ENCODE data around the gene SYNPO2. TPM values are rescaled to one million over a fixed set of nuclear protein-coding genes. Genes with fewer than 3 reads are reported as not detected.

Gene SYNPO2
- 0.12 and 0.26 TPM in 2 replicates for total RNA-seq

DNA sequence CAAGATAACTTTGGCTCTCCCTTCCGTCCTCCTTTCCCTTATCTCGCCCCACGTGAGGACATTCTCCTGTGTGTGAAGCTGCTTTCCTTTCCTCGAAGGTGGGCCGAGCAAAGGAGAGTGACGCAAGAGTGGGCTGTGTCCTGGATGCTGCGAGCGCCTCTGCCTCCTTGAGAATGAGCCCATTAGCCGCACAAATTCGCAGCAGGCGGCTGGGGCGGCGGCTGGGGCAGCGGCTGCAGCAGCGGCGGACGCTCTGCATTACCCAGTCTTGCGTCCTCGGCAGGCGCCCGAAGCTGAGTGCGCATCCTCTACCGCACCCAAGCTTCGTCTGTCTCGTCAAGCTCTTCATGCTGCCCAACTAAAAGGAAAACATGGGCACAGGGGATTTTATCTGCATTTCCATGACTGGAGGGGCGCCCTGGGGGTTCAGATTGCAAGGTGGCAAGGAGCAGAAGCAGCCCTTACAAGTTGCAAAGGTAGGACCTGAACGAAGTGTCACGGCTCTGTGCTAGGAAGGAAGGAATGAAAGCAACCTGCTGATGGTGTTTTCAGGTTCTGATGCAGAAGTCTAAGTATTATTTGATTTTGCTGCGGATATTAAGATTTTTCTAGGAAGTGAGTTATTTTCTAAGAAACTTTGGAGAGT lies at the start of gene SYNPO2:
Gene SYNPO2, plus strand, starts transcription at position 189 of the 646 bp plus-strand sequence. Its CDS starts 183 bp downstream, at position 372.
- Mint-ChIP-seq H3K27ac (no peak within 1 kb of the TSS), H3K36me3 (ENCODE audit: low read depth) (peaks cover 2% of the 10 kb centered on the region), H3K4me1 (ENCODE audit: low read depth) (peaks cover 21% of the 10 kb centered on the region), H3K27me3 (ENCODE audit: insufficient read depth) (peaks cover 39% of the 10 kb centered on the region), H3K4me3 (peak within 1 kb of the TSS; percentile 83), H3K9me3 (no peaks in the 10 kb centered on the region)
- intact Hi-C loops (cut with micrococcal nuclease) = no loop called here
- DNase-seq (ENCODE audit: low spot score) = peak; percentile 21

DNA sequence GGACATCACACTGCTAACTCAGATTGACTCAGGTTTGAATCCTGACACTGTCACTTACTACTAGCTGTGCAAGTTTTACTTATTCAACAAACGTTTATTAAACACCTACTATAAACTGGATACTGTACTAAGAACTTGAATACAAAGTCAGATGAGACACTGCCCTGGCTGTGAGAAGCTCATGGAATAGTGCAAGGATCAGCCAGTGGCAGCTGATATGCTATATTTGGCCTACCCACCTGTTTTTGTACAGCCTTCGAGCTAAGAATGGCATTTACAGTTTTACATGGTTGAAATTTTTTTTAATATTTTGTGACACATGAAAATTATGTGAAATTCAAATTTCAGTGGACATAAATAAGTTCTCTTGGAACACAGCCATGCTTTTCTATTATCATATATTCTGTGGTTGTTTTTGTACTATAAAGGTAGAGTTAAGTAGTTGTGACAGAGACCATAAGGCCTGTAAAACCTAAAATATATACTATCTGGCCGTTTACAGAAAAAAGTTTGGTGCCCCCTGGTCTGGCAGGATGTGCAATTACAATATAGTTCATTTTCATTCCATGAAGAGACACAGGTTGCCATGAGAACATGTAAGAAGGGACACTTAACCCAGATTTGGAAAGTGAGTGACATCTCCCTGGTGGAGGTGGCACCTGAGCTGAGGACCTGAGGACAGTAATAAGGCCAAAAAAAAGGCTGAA lies 49.3 kb upstream of the SYNPO2 start:
- H3K27me3 Mint-ChIP-seq (ENCODE audit: insufficient read depth) = no peaks in the 10 kb centered on the region
- H3K4me3 Mint-ChIP-seq = no peak overlapping the region
- H3K36me3 Mint-ChIP-seq (ENCODE audit: low read depth) = peaks cover 3% of the 10 kb centered on the region
- DNase-seq (ENCODE audit: low spot score) = no peak
- intact Hi-C loops (cut with micrococcal nuclease) = loop anchor here (5.0 kb wide), 2 partner anchors 463 to 613 kb away; a partner anchor contains a TSS
- H3K9me3 Mint-ChIP-seq = no peaks in the 10 kb centered on the region
- H3K4me1 Mint-ChIP-seq (ENCODE audit: low read depth) = peaks cover 16% of the 10 kb centered on the region
- no peak overlapping the region for H3K27ac Mint-ChIP-seq

- no peaks in the 10 kb centered on the region for H3K36me3 Mint-ChIP-seq (ENCODE audit: low read depth)
- DNase-seq (ENCODE audit: low spot score) = no peak
- H3K4me1 Mint-ChIP-seq (ENCODE audit: low read depth) = no peaks in the 10 kb centered on the region
- H3K9me3 Mint-ChIP-seq = no peaks in the 10 kb centered on the region
- no peak overlapping the region for H3K27ac Mint-ChIP-seq
- no peak overlapping the region for H3K4me3 Mint-ChIP-seq
- H3K27me3 Mint-ChIP-seq (ENCODE audit: insufficient read depth) = peaks cover 3% of the 10 kb centered on the region
- intact Hi-C loops (cut with micrococcal nuclease) = no loop called here
Measured at GRCh38 chr4:118842055-118842454, 46.6 kb upstream of the SYNPO2 start.

DNA sequence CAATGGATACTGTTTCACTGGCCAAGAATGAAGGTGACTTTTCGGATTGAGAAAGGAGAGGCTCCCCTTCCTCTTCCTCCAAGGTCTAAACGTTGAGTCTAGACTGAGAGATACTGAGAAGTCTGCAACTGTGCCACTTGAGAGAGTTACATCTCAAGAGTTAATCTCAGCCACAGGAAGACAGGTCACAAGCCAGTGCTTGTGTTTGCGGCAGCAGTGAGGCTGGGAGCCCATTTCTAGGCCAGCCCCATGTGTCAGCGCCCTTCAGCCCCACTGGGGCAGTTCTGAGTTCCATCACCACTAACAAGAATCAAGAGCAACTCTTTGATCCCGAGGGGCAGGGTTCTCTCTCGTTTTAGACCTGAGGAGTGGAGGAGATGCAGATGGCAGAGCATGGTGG lies 45.4 kb upstream of the SYNPO2 start:
- peaks cover 5% of the 10 kb centered on the region for H3K27me3 Mint-ChIP-seq (ENCODE audit: insufficient read depth)
- peaks cover 1% of the 10 kb centered on the region for H3K36me3 Mint-ChIP-seq (ENCODE audit: low read depth)
- H3K9me3 Mint-ChIP-seq = no peaks in the 10 kb centered on the region
- DNase-seq (ENCODE audit: low spot score) = no peak
- no peak overlapping the region for H3K4me3 Mint-ChIP-seq
- H3K4me1 Mint-ChIP-seq (ENCODE audit: low read depth) = no peaks in the 10 kb centered on the region
- H3K27ac Mint-ChIP-seq = no peak overlapping the region
- intact Hi-C loops (cut with micrococcal nuclease) = no loop called here

GRCh38 chr4:118845552-118846050 lies 43.1 kb upstream of the SYNPO2 start:
- H3K36me3 Mint-ChIP-seq (ENCODE audit: low read depth) = peaks cover 7% of the 10 kb centered on the region
- no peak overlapping the region for H3K4me3 Mint-ChIP-seq
- no peak for DNase-seq (ENCODE audit: low spot score)
- H3K27me3 Mint-ChIP-seq (ENCODE audit: insufficient read depth) = peaks cover 5% of the 10 kb centered on the region
- intact Hi-C loops (cut with micrococcal nuclease) = no loop called here
- H3K9me3 Mint-ChIP-seq = no peaks in the 10 kb centered on the region
- H3K27ac Mint-ChIP-seq = no peak overlapping the region
- H3K4me1 Mint-ChIP-seq (ENCODE audit: low read depth) = peaks cover 9% of the 10 kb centered on the region

DNA sequence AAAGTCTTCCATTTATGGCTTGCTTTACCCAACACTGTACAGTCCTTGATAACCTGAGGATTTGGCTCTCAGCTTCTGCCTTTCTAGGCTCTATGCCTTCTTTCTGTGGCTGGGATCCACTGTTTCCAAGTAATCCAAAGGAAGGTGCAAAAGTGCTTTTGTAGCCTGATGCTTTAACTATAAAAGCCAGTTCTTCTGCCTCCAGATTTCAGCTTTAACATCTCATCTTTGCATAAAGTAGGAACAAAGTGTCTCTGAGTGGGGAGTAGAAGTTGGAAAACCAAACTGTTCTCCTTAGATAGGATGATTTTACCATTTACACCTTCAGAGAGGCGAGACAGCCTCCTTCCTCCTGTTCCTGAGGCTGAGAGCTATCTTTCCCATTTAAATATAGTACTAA lies 41.7 kb upstream of the SYNPO2 start:
- no peak overlapping the region for H3K27ac Mint-ChIP-seq
- H3K4me3 Mint-ChIP-seq = no peak overlapping the region
- H3K27me3 Mint-ChIP-seq (ENCODE audit: insufficient read depth) = peaks cover 5% of the 10 kb centered on the region
- H3K36me3 Mint-ChIP-seq (ENCODE audit: low read depth) = peaks cover 8% of the 10 kb centered on the region
- DNase-seq (ENCODE audit: low spot score) = no peak
- H3K4me1 Mint-ChIP-seq (ENCODE audit: low read depth) = peaks cover 18% of the 10 kb centered on the region
- no peaks in the 10 kb centered on the region for H3K9me3 Mint-ChIP-seq
- intact Hi-C loops (cut with micrococcal nuclease) = no loop called here

DNA sequence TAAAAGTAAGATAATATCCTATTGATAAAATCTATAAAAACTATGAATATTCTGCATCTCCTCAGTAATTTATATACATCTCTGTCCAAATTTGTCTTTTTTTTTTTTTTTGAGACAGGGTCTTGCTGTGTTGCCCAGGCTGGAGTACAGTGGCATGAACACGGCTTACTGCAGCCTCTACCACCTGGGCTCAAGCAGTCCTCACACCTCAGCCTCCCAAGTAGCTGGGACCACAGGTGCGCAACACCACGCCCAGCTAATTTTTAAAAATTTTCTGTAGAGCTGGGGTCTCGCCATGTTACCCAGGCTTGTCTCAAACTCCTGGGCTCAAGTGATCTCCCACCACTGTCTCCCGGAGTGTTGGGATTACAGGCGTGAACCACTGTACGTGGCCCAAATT lies 40.4 kb upstream of the SYNPO2 start:
- Mint-ChIP-seq H3K27ac (no peak overlapping the region), H3K36me3 (ENCODE audit: low read depth) (peaks cover 13% of the 10 kb centered on the region), H3K27me3 (ENCODE audit: insufficient read depth) (peaks cover 5% of the 10 kb centered on the region), H3K4me1 (ENCODE audit: low read depth) (peaks cover 27% of the 10 kb centered on the region), H3K9me3 (no peaks in the 10 kb centered on the region), H3K4me3 (no peak overlapping the region)
- DNase-seq (ENCODE audit: low spot score) = no peak
- intact Hi-C loops (cut with micrococcal nuclease) = no loop called here

DNA sequence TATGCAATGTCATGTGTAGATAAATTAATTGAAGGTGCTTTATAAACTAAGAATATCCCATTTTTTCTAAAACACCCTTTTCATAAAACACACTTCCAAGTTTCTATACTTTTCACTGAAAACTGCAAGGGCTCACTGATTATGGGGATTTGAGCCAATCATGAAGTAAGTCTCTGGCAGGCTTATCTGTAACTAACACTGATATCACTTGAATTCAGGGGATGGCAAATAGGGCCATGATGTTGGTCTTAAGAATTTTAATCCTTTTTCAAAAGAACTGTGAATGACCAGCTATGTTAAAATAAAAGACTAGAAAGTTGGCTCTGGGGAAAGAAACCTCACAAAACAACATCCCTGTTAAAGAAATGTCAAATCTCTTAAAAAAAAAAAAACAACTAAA lies 39.8 kb upstream of the SYNPO2 start:
- Mint-ChIP-seq H3K4me1 (ENCODE audit: low read depth) (peaks cover 31% of the 10 kb centered on the region), H3K4me3 (no peak overlapping the region), H3K27me3 (ENCODE audit: insufficient read depth) (peaks cover 5% of the 10 kb centered on the region), H3K9me3 (no peaks in the 10 kb centered on the region), H3K27ac (no peak overlapping the region), H3K36me3 (ENCODE audit: low read depth) (peaks cover 16% of the 10 kb centered on the region)
- no peak for DNase-seq (ENCODE audit: low spot score)
- intact Hi-C loops (cut with micrococcal nuclease) = no loop called here

GRCh38 chr4:118849867-118850487 lies 38.7 kb upstream of the SYNPO2 start:
- Mint-ChIP-seq H3K36me3 (ENCODE audit: low read depth) (peaks cover 16% of the 10 kb centered on the region), H3K4me1 (ENCODE audit: low read depth) (peaks cover 31% of the 10 kb centered on the region), H3K4me3 (peak overlapping the region; percentile 96), H3K27ac (peak overlapping the region; percentile 92), H3K27me3 (ENCODE audit: insufficient read depth) (peaks cover 5% of the 10 kb centered on the region), H3K9me3 (no peaks in the 10 kb centered on the region)
- intact Hi-C loops (cut with micrococcal nuclease) = loop anchor here (1.0 kb wide), 1 partner anchor 14 kb away; the partner anchor contains the start of gene SEC24D
- DNase-seq (ENCODE audit: low spot score) = no peak

DNA sequence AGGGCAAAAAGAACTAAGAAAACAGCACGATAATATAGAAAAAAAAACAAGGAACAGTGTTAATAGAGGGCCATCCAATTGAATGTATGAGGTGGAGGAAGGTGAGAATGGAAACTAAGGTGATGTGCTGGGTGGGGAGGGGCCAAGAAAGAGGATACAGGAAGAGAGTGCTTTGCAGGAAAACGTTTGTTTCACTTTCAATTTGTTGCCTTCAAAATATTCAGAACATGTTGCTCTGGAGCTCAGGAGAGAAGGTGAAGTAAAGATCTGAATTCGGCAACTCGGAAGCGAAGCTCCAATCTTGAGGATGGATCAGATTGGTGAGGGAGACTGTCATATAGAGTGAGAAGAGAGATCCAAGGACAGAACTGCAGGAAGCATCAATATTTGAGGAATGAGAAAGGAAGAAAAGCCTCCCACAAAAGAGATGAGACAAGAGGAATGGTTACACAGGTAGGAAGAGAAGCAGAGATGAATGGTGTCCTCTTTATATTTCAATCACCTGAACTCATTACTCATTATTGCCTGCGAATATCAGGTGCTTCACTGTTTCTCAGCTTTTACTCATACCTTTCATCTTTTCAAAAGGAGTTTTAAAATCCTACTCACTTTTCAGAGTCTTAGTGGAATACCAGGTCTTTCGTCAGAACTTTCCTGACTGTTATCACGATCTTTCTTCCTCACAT lies 38.0 kb upstream of the SYNPO2 start:
- H3K9me3 Mint-ChIP-seq = no peaks in the 10 kb centered on the region
- peaks cover 16% of the 10 kb centered on the region for H3K36me3 Mint-ChIP-seq (ENCODE audit: low read depth)
- H3K4me3 Mint-ChIP-seq = peak overlapping the region; percentile 96
- H3K27me3 Mint-ChIP-seq (ENCODE audit: insufficient read depth) = peaks cover 5% of the 10 kb centered on the region
- DNase-seq (ENCODE audit: low spot score) = peak; percentile 41
- peaks cover 31% of the 10 kb centered on the region for H3K4me1 Mint-ChIP-seq (ENCODE audit: low read depth)
- intact Hi-C loops (cut with micrococcal nuclease) = loop anchor here (1.0 kb wide), 1 partner anchor 14 kb away; the partner anchor contains the start of gene SEC24D
- H3K27ac Mint-ChIP-seq = peak overlapping the region; percentile 92

- intact Hi-C loops (cut with micrococcal nuclease) = no loop called here
- H3K27ac Mint-ChIP-seq = no peak overlapping the region
Measured at GRCh38 chr4:118857760-118858159, 30.9 kb upstream of the SYNPO2 start.

DNA sequence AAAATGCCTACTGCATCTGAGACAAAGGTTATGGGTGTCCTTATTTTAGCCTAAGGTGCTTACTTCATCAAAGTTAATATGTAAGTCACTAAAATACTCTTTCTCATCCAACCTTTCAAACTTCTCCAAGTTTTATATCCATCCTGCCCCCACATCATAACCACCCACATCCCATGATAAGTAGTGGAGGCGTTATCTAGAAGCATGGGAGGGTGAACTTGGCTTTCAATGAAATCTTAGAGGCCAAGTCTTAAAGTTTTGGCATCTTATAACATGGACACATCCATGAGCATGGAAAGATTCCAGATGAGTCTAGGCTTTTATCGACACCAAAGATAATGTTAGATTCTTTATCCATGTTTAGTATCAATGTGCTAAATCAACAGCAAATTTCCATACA lies 29.9 kb upstream of the SYNPO2 start:
- DNase-seq (ENCODE audit: low spot score) = no peak
- no peak overlapping the region for H3K4me3 Mint-ChIP-seq
- H3K27ac Mint-ChIP-seq = no peak overlapping the region

More at GRCh38 chr4:118857760-118858159, 30.9 kb upstream of the SYNPO2 start:
- Mint-ChIP-seq H3K36me3 (ENCODE audit: low read depth) (peaks cover 3% of the 10 kb centered on the region), H3K4me3 (no peak overlapping the region), H3K27me3 (ENCODE audit: insufficient read depth) (peaks cover 3% of the 10 kb centered on the region), H3K4me1 (ENCODE audit: low read depth) (peaks cover 6% of the 10 kb centered on the region), H3K9me3 (no peaks in the 10 kb centered on the region)
- DNase-seq (ENCODE audit: low spot score) = no peak

More for the DNA sequence above, 29.9 kb upstream of the SYNPO2 start:
- H3K9me3 Mint-ChIP-seq = no peaks in the 10 kb centered on the region
- H3K27me3 Mint-ChIP-seq (ENCODE audit: insufficient read depth) = peaks cover 8% of the 10 kb centered on the region
- H3K36me3 Mint-ChIP-seq (ENCODE audit: low read depth) = no peaks in the 10 kb centered on the region
- no peaks in the 10 kb centered on the region for H3K4me1 Mint-ChIP-seq (ENCODE audit: low read depth)
- intact Hi-C loops (cut with micrococcal nuclease) = no loop called here
